Endothelial cell of umbilical vein (primary cell): Measurements from ENCODE around the gene WDR72. TPM values are rescaled to one million over a fixed set of nuclear protein-coding genes. Genes with fewer than 3 reads are reported as not detected.

ENCODE experiments used
- BruUV-seq: library from RNA; stranded (reverse); fragments of 400-500 nt; replicated peaks from 2 replicates; lab custom pipeline; 2021; lab: Mats Ljungman, UMichigan
- CTCF ChIA-PET: fragments of 300-600, 350-600 bp; sonication (Branson Sonifier 250); formaldehyde crosslinking; loops from one replicate; lab custom pipeline; 2021; ENCODE audit warnings: antibody characterized with exemption, inconsistent platforms; lab: Charles Lee
- POLR2A ChIA-PET: fragments of 300-600, 350-600 bp; sonication (Branson Sonifier 250); formaldehyde crosslinking; loops from one replicate; lab custom pipeline; 2021; ENCODE audit warnings: antibody characterized with exemption, inconsistent platforms; lab: Charles Lee
- DNase-seq: peaks from one replicate; pipeline ENCODE4 v3.0.0-alpha.2; 2011; ENCODE audit warnings: low read depth, low spot score
- FAIRE-seq: peaks from 2 replicates; lab custom pipeline; 2011; peaks lifted over from hg19 to GRCh38; lab: Jason Lieb, UNC
- H2AFZ ChIP-seq: 2 replicates; pipeline ENCODE4 v1.6.0; 2012; ENCODE audit warnings: low read depth, low read length, control low read depth, inconsistent platforms
- H3K27ac ChIP-seq: 2 replicates; pipeline ENCODE4 v1.5.1; 2011; ENCODE audit warnings: low read depth, mild to moderate bottlenecking, control low read depth, low read length, moderate library complexity; ENCODE audit not compliant: insufficient read depth
- H3K27me3 ChIP-seq, 2 experiments: 2 replicates each; pipeline versions ENCODE4 v1.6.0 to v1.6.1; 2011; ENCODE audit warnings: low read length in 2 of 2, mixed read lengths in 1 of 2; ENCODE audit not compliant: control insufficient read depth in 2 of 2, insufficient read depth in 2 of 2
- H3K36me3 ChIP-seq, 2 experiments: 2 replicates in 1 of 2; 3 replicates in 1 of 2; pipeline ENCODE4 v1.5.1; 2011; ENCODE audit warnings: low read length in 2 of 2, mild to moderate bottlenecking in 1 of 2, moderate library complexity in 1 of 2; ENCODE audit not compliant: control insufficient read depth in 2 of 2, insufficient read depth in 2 of 2; ENCODE audit errors: extremely low read depth in 1 of 2
- H3K4me1 ChIP-seq: 3 replicates; pipeline ENCODE4 v1.5.1; 2011; ENCODE audit warnings: mild to moderate bottlenecking, low read length; ENCODE audit not compliant: control insufficient read depth, insufficient read depth; ENCODE audit errors: extremely low read depth
- H3K4me2 ChIP-seq: 2 replicates; pipeline ENCODE4 v1.6.1; 2011; ENCODE audit warnings: low read length, control low read depth, mixed read lengths; ENCODE audit not compliant: insufficient read depth
- H3K4me3 ChIP-seq, 3 experiments: fragments of 200-600 bp in 1 of 3; sonication (generic), shearing (Covaris generic) in 1 of 3; replicated peaks in 1 of 3; 2 replicates each; pipeline ENCODE4 v1.5.1; 2011 to 2016; ENCODE audit warnings: control low read depth in 3 of 3, low read length in 3 of 3, mild to moderate bottlenecking in 2 of 3, inconsistent platforms in 1 of 3, low read depth in 1 of 3, moderate library complexity in 1 of 3; ENCODE audit not compliant: insufficient read depth in 1 of 3
- H3K79me2 ChIP-seq: 2 replicates; pipeline ENCODE4 v1.6.0; 2012; ENCODE audit warnings: low read length, inconsistent platforms; ENCODE audit not compliant: control insufficient read depth, insufficient read depth
- H3K9ac ChIP-seq: replicated peaks from 2 replicates; pipeline ENCODE3; 2011; ENCODE audit warnings: low read length, control low read depth; ENCODE audit not compliant: insufficient read depth; ENCODE audit errors: extremely low read depth
- H3K9me1 ChIP-seq: replicated peaks from 3 replicates; pipeline ENCODE4 v1.6.0; 2011; ENCODE audit warnings: mild to moderate bottlenecking, low read length; ENCODE audit not compliant: control insufficient read depth, insufficient read depth; ENCODE audit errors: extremely low read depth
- H3K9me3 ChIP-seq: replicated peaks from 2 replicates; pipeline ENCODE4 v1.5.1; 2012; ENCODE audit warnings: low read length, inconsistent platforms; ENCODE audit not compliant: control insufficient read depth, insufficient read depth
- H4K20me1 ChIP-seq: replicated peaks from 2 replicates; pipeline ENCODE3; 2011; ENCODE audit warnings: mild to moderate bottlenecking, low read length; ENCODE audit not compliant: control insufficient read depth, insufficient read depth; ENCODE audit errors: extremely low read depth
- MAX ChIP-seq: IDR thresholded peaks from 2 replicates; pipeline ENCODE4 v1.6.1; 2011; ENCODE audit not compliant: insufficient read depth, insufficient read length
- MYC ChIP-seq: IDR thresholded peaks from one replicate; pipeline ENCODE4 v1.6.1; 2011; ENCODE audit warnings: mild to moderate bottlenecking, low read depth, low read length
- POLR2AphosphoS5 ChIP-seq: IDR thresholded peaks from 2 replicates; pipeline ENCODE4 v1.6.1; 2012; ENCODE audit warnings: low read depth, mild to moderate bottlenecking, control low read depth, low read length, moderate library complexity; ENCODE audit not compliant: insufficient read depth
- dilution Hi-C: fragments of 300-500 bp; cut with MboI; formaldehyde crosslinking; loops from one replicate; pipeline ENCODE4 v1.15.0; 2019; ENCODE audit warnings: low sequenced_read_pairs; ENCODE audit not compliant: extremely low pct_ligation_motif_present
- intact Hi-C: fragments of 100-400 bp; cut with micrococcal nuclease; formaldehyde crosslinking; loops from one replicate; pipeline ENCODE4 v1.10.0; 2022
- polyA plus RNA-seq, 4 experiments: library from polyadenylated mRNA; depleted of rRNA in 3 of 4; stranded (reverse) in 3 of 4; unstranded in 1 of 4; fragments of >200 nt; gene quantifications; 2 replicates each; pipeline versions ENCODE4 v1.2.1 to v1.2.3, GENCODE V29; 2011 to 2012; ENCODE audit warnings: missing spikeins in 1 of 4
- total RNA-seq: library from RNA; stranded (reverse); gene quantifications from 2 replicates; pipeline ENCODE4 v1.2.3, GENCODE V29; 2021
- TF ChIP-seq, protein P1 (sequence below), 2 donors: IDR thresholded peaks; 1 replicate in 1 of 2; 2 replicates in 1 of 2; pipeline ENCODE4 v1.5.1; 2011; ENCODE audit warnings: low read length in 2 of 2, mild to moderate bottlenecking in 2 of 2, moderate library complexity in 2 of 2, control low read depth in 1 of 2, inconsistent platforms in 1 of 2, low read depth in 1 of 2; ENCODE audit not compliant: insufficient read depth in 1 of 2; ENCODE audit errors: extremely low read depth in 1 of 2

Gene WDR72
- total and polyA plus RNA-seq, 2 donors (not counting 3 experiments of a cell fraction or from before 2014, with no cell fraction given): not detected

DNA sequence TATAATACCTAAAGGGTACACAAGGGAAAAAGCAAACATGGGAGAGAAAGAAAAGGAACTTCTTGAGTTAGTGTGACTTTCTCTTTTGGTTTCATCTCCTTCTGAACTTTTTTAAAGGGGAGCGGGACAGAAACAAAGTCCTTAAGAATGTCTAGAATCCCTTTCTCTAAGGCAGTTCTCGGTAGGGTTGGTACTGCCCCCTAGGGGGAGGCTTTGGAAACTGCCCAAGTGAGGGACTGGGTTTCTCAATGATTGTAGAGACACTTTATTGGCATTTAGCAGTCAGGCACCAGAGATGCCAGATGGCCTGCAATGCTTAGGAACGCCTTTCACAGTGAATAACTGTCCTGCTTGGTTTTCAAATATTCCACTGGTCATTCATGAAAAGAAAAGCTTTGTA, 172.7 kb downstream of the WDR72 start:
- no peak overlapping the region for H3K27ac ChIP-seq
- no peak for TF ChIP-seq MAX
- TF ChIP-seq, protein P1, sequence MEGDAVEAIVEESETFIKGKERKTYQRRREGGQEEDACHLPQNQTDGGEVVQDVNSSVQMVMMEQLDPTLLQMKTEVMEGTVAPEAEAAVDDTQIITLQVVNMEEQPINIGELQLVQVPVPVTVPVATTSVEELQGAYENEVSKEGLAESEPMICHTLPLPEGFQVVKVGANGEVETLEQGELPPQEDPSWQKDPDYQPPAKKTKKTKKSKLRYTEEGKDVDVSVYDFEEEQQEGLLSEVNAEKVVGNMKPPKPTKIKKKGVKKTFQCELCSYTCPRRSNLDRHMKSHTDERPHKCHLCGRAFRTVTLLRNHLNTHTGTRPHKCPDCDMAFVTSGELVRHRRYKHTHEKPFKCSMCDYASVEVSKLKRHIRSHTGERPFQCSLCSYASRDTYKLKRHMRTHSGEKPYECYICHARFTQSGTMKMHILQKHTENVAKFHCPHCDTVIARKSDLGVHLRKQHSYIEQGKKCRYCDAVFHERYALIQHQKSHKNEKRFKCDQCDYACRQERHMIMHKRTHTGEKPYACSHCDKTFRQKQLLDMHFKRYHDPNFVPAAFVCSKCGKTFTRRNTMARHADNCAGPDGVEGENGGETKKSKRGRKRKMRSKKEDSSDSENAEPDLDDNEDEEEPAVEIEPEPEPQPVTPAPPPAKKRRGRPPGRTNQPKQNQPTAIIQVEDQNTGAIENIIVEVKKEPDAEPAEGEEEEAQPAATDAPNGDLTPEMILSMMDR (IDR thresholded peaks at IDR 0.05; ENCODE audit: extremely low read depth in 1 of 2, insufficient read depth in 1 of 2, low read depth in 1 of 2, low read length in 2 of 2): peak; percentile 35 to 54
- POLR2A ChIA-PET: no interaction called here
- H4K20me1 ChIP-seq: no peaks in the 10 kb centered on the region
- no peak overlapping the region for H3K4me2 ChIP-seq
- no peaks in the 10 kb centered on the region for H3K9me3 ChIP-seq
- no peaks in the 10 kb centered on the region for H3K9me1 ChIP-seq
- DNase-seq: peak; percentile 35
- FAIRE-seq: peak; percentile 74
- H3K27me3 ChIP-seq: no peaks in the 10 kb centered on the region
- dilution Hi-C loops: no loop called here
- H3K79me2 ChIP-seq: no peaks in the 10 kb centered on the region
- CTCF ChIA-PET: no interaction called here
- no peak overlapping the region for H3K9ac ChIP-seq
- no peaks in the 10 kb centered on the region for H3K4me1 ChIP-seq
- no peaks in the 10 kb centered on the region for H3K36me3 ChIP-seq
- no peak overlapping the region for H3K4me3 ChIP-seq
- no TSS peak for BruUV-seq
- intact Hi-C loops: loop anchor here (1.0 kb wide), 1 partner anchor 25 kb away; no protein-coding TSS in a partner anchor
- no peak overlapping the region for H2AFZ ChIP-seq

- H4K20me1 ChIP-seq: no peaks in the 10 kb centered on the region
- no peaks in the 10 kb centered on the region for H3K9me1 ChIP-seq
- no peaks in the 10 kb centered on the region for H3K79me2 ChIP-seq
- POLR2A ChIA-PET: no interaction called here
- FAIRE-seq (no peak), DNase-seq (no peak)
- H2AFZ ChIP-seq: no peak overlapping the region
- intact Hi-C loops (no loop called here), dilution Hi-C loops (no loop called here)
- H3K4me3 ChIP-seq: no peak overlapping the region
- H3K27ac ChIP-seq: no peak overlapping the region
- TF ChIP-seq MYC (no peak), POLR2AphosphoS5 (no peak)
- CTCF ChIA-PET: no interaction called here
- no TSS peak for BruUV-seq
- no peak overlapping the region for H3K9ac ChIP-seq
- H3K4me2 ChIP-seq: no peak overlapping the region
- H3K4me1 ChIP-seq: no peaks in the 10 kb centered on the region
- H3K27me3 ChIP-seq: no peaks in the 10 kb centered on the region
- no peaks in the 10 kb centered on the region for H3K9me3 ChIP-seq
- no peaks in the 10 kb centered on the region for H3K36me3 ChIP-seq
Observed at GRCh38 chr15:53581513-53581912, 177.9 kb downstream of the WDR72 start.
